Measurements from ENCODE around the gene OAS2.
"Not testable (repeated sequence)": the region's sequence is repeated elsewhere in the genome, so short reads cannot be mapped to it uniquely, and the experiment has no call there.

Gene OAS2

GRCh38 chr12:112986291-112986800 lies 8.0 kb downstream of the OAS2 start:
- DNase-seq, result no peak

DNA sequence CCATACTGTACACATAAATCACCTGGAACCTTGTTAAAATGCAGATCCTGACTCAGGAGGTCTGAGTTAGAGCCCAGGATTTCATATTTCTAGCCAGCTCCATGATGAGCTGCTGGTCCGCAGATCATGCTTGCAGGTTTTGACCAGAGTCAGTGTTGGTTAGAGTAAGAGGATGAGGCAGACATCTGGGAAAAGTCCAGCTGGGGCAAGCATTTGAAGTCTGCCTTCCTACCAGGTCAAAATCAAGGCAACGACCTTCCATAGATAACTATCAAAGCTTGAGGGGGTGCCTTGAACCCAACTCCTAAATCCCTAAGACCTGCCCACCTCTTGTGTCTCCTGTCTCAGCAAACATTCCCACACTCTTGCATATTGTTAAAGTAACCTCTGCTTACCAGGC lies 9.2 kb downstream of the OAS2 start:
- DNase-seq, result no peak

- DNase-seq, result no peak
Measured at GRCh38 chr12:112988224-112988623, 9.9 kb downstream of the OAS2 start.

DNA sequence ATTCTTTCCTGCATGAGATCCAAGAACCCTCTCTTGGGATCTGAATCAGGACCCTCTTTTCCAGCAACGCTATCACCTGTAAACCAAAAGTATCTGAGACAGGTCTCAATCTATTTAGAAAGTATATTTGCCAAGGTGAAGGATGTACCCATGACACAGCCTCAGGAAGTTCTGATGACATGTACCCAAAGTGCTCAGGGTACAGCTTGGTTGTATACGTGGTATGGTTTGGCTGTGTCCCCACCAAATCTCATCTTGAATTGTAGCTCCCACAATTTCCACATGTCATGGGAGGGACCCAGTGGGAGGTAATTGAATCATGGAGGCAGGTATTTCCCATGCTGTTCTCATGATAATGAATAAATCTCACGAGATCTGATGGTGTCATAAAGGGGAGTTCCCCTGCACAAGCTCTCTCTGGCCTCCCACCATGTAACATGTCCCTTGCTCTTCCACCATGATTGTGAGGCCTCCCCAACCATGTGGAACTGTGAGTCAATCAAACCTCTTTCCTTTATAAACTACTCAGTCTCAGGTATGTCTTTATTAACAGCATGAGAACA lies 10.6 kb downstream of the OAS2 start:
- DNase-seq, result not testable (repeated sequence)

DNA sequence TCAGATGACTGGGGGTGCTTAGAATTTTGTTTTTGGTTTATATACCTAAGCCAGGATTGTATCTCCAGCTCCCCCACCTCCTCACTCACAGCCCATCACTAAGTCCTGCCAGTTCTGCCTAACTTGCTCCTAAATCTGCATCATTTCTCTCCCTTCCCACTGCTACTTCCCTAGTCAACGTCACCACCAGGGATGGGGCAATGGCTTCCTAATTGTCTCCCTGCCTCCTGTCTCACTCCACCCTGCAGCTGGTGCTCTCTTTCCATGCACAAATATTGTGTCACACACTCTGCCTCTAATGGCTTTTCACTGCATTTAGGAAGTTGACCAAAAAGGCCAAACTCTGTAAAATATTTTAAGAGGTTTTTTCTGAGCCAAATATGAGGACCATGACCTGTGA lies 11.5 kb downstream of the OAS2 start:
- no peak for DNase-seq

GRCh38 chr12:112992541-112993398 lies 14.5 kb downstream of the OAS2 start:
- DNase-seq, result no peak

DNA sequence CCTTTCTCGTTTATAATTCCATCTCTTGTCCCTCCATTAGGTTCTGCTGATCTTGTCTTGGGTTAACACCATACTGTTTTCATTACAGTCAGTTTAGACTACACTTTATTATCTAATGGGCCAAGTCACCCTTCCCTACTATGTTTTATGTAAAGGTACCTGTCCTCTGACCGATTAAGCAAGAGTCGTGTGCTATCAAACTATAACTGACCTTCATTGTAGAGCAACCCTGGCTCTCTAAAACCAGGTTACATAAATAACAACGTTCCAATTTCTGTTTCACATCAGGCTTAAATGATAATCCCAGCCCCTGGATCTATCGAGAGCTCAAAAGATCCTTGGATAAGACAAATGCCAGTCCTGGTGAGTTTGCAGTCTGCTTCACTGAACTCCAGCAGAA lies 16.7 kb downstream of the OAS2 start:
- no peak for DNase-seq

- no peak for DNase-seq
Measured at GRCh38 chr12:112996501-112996900, 18.2 kb downstream of the OAS2 start.

- no peak for DNase-seq
Measured at GRCh38 chr12:112997506-112997905, 19.2 kb downstream of the OAS2 start.

GRCh38 chr12:112998987-112999767 lies 20.9 kb downstream of the OAS2 start:
- no peak for DNase-seq

DNA sequence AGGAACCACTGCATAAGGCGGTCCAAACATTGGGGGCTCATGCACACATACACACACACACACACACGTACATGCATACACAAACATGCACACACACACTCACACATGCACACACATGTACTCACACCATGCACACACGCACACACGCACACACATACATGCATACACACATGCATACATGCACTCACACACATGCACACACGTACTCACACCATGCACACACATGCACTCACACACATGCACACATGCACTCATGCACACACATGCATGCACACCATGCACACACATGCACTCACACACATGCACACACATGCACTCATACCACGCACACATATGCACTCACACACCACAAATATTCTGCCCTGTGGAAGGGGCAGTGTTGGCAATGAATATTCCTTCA lies 22.1 kb downstream of the OAS2 start:
- DNase-seq, result no peak

DNA sequence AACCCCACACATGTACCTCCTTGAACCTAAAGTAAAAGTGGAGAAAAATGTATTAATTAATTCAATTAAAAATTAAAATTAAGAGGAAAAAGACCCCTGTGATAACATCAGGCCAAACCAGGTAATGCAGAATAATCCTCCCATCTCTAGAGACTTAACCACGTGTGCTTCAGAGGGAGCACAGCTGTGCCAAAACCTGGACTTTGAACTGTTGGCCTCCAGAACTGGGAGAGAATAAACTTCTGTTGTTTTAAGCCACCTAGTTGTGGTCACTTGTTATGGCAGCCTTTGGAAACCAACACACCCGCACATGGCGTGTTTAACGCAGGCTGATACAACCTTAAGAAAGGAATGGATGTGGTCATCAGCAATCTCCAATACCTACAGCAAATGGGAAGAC lies 23.8 kb downstream of the OAS2 start:
- no peak for DNase-seq

DNA sequence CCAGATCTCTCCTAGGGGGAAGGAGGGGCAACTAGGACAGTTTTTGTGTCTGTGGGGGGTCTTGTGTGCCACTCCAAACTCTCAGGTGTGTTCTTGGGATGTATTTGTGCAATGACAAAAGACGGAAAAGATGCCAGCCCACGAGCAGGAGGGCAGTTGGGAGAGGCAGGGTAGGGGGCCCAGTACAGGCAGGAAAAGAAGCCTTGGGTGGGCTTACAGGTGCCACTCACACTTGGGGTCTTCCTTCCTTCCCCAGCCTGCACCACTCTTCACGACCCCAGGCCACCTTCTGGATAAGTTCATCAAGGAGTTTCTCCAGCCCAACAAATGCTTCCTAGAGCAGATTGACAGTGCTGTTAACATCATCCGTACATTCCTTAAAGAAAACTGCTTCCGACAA lies 24.4 kb downstream of the OAS2 start:
- no peak for DNase-seq

DNA sequence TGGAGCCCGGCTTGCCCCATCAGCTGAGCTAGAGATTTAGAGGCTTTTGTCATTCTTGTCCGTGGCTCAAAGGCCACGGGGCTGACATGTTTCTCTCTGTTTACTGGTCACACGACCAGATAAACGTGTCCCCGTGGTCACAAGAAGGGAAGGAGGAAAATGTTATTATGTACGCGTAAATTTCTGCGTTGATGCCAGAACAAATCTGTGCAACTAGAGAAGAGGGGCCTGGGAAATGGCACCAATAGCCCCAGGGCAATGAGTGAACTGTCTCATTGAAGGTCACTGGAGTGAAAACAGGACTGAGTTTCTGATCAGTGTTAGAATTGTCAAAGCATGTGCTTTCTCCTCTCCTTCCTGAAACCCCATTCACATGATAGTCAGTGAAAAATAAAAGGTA lies 25.3 kb downstream of the OAS2 start:
- DNase-seq, result no peak

- no peak for DNase-seq
Measured at GRCh38 chr12:113005762-113006161, 27.4 kb downstream of the OAS2 start.

GRCh38 chr12:113006206-113006605 lies 27.9 kb downstream of the OAS2 start:
- DNase-seq, result no peak

DNA sequence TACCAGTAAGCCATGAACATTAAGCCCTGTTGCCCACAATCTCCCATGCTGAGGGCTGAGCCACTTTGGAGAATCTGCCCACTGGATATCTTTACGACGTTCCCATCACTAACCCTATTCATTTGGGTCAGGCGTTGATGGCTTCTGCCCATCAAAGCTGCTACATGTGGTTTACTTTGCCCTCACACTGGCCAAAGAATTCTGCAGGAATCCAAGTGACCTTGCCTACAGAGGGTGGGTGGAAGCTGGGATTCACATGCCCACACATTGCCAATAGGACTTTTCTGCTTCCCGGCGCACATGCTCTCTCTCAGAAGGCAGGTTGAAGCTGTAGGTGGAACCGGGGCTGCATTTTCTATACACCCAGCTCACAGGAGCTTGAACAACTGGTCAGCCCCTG lies 28.3 kb downstream of the OAS2 start:
- no peak for DNase-seq

- no peak for DNase-seq
Measured at GRCh38 chr12:113007166-113007565, 28.8 kb downstream of the OAS2 start.

DNA sequence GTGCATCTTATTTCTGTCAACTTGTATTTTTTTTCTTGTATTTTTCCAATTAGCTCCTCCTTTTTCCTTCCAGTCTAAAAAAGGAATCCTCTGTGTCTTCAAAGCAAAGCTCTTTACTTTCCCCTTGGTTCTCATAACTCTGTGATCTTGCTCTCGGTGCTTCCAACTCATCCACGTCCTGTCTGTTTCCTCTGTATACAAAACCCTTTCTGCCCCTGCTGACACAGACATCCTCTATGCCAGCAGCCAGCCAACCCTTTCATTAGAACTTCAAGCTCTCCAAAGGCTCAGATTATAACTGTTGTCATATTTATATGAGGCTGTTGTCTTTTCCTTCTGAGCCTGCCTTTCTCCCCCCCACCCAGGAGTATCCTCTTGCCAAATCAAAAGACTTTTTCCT lies 32.4 kb downstream of the OAS2 start:
- no peak for DNase-seq

GRCh38 chr12:113014565-113014964 lies 36.2 kb downstream of the OAS2 start:
- DNase-seq, result no peak

DNA sequence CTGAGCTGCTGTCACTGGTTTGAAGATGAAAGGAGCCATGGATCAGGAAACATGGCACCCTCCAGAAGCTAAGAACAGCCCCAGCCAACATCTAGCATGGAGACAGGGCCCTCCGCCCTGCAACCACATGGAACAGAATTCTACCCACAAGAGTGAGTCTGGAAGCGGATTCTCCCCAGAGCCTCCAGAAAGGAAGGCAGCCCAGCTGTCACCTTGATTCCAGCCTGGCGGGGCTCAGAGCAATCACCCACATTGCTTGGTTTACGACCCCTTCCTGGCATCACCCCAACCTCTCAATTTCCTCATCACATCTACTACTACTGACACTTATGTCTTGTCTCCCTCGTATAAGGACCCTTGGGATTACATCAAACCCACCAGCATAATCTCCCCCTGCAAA lies 38.5 kb downstream of the OAS2 start:
- DNase-seq, result no peak

- DNase-seq, result no peak
Measured at GRCh38 chr12:113019025-113019424, 40.7 kb downstream of the OAS2 start.

- no peak for DNase-seq
Measured at GRCh38 chr12:113021500-113021899, 43.2 kb downstream of the OAS2 start.
